Measurements from ENCODE around the gene CFAP91.

Gene CFAP91

DNA sequence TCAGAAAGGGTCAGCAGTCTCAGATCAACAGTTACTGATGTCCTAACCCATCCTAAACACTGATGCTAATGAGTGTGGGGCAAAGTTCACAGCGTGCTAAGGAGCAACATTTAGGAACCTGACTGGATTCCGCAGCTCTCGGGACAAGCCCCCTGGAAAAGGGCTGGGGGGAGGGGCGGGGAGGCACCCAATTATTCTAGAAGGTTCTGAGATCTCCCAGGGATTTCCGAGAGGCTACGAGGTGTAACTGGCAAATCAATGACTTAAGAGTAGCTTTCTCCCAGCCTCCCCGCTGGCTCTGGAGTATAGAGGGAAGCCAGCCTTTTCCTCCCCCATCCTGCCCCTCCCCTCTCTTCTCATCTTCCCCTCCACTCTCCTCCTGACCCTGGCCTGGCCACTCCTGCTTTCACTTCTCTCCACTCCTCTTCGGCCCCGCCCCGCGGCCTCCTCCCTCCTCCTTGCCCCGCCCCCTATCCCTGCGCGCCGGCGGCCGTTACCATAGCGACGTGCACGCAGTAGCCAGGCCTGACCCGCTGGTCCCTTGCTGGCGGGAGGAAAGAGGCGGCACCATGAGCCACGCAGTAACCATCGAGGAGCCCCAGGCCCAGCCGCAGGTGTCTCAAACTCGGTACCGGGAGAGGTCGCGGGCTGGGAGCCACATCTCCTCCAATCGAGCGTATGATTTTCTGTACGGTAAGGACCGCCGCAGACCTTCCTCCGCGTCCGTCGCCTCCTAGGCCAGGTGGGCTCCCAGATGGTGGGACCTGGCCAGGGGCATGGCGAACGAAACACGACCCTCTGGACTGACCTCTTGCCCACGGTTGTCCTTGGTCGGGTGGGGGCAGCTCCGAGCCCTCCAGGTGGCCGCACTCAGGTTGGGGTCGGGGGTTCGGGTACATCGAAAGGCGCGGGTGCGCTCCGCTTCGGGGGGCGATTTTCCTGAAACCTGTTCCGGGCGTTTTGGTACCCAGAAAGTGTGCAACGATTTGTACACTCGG, at the start of gene CFAP91:
CFAP91 (plus strand) TSS at position 493 of the 998 bp plus-strand sequence; CDS start at position 570, 77 bp downstream.
- peak; percentile 49 to 67 (median 63) for DNase-seq (ENCODE audit: low read depth in 2 of 3, low spot score in 2 of 3)

GRCh38 chr3:119653876-119654275, 48.9 kb upstream of the CFAP91 start:
- no peak for DNase-seq (ENCODE audit: low read depth in 2 of 3, low spot score in 2 of 3)

DNA sequence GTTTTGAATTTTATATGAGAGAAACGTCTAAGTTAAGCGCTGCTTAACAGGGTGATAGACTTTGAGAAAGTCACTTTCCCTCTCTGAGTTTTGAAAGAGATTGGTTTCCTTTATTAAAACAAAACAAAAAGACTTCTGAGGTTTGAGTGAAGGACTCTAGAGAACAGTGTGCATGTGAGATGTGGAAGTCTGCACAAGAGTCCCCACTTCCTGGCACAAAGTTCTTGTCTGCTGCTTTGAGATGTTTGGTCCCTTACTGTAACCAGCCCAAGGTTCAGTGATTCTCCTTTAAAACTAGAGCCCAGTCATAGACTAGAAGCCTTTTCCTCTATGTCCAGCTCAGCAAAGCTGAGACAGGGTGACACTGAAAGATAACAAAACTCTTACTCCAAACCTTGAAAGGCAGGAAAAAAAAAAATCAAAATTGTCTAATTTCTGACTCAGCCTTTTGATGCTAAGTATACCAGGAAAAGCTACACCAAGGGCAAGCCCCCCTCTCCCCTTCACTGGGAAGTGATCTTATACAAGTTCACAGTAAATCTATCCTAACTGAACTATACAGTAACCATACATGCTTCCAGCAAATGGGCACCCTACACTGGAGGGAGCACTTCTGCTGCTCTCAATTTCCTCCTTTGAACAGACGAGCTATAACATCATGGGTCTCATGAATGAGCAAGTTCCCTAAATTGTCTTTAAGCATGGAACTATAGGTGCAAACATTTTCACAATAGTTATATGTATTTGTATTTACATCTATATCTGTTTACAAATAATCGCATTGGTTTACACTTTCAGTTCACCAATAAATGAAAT, 44.7 kb upstream of the CFAP91 start:
- DNase-seq (ENCODE audit: low read depth in 2 of 3, low spot score in 2 of 3) = no peak

DNA sequence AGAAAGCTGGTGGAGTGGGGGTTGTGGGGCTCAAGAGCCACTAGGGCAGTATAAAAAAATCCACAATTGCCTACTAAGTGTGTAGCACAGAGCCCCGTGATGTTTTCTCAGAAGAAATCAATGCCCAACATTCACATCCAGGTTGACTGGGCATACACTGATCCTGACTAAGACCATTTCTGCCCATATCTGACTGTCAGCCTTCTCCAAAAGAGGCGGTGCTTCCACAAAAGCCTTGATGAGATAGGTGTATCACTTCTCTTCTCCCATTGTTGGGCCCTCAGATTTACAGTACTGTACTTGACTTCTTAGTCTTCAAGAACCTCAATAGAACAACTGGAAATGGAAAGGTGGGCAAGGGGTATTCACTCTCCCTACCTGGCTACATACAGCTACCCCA, 43.8 kb upstream of the CFAP91 start:
- no peak for DNase-seq (ENCODE audit: low read depth in 2 of 3, low spot score in 2 of 3)

- DNase-seq (ENCODE audit: low read depth in 2 of 3, low spot score in 2 of 3) = no peak
Measured at GRCh38 chr3:119659606-119660291, 43.1 kb upstream of the CFAP91 start.

DNA sequence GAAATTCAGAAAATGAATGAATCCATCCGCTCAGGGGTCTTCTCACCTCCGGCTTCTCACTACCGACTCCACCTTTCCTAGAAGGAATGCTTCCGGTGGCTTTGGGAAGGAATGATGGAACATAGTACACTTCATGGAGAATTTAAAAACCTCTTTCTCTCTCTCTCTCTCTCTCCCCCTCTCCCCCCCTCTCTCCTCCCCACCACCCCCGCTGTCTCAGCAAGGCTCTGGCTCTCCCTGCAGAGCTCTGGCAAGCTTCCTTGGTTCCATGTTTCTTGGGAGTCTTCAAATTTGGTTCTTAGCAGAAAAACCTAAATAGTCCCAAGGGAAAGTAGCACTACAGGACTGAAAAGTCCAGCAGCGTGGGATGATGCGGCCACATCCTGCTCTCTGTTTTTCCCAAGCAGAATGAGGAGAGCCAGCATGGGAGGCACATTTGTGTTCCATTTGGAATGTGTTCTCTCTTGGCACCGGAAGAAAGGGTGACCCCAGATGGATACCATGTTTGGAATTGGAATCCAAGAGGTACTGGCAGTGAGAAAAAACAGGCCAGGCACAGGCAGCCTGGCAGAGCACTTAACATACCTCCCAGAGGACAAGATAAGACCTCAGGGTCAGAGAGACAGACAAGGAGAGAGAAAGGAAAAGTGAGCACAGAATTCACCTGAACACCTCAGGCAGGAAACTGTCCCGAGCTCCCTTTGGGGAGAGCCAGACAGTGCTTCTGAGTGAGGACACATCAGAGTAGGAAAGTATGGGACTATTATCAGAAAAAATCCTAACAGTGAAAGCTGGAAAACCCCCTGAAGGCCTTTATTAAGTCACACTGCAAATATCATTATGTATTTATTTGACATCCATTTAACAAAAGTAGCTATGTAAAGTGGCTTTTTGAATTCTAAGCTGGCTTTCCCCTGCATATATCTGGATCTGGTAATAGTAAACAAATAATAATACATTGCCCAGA, 42.1 kb upstream of the CFAP91 start, which contains the start of gene POPDC2:
POPDC2 (minus strand) TSS at position 116 of the 967 bp plus-strand sequence. CDS start 166 bp downstream, outside the sequence.
- DNase-seq (ENCODE audit: low read depth in 2 of 3, low spot score in 2 of 3) = no peak

- DNase-seq (ENCODE audit: low read depth in 2 of 3, low spot score in 2 of 3) = no peak
Measured at GRCh38 chr3:119662604-119663373, 40.0 kb upstream of the CFAP91 start.

- DNase-seq (ENCODE audit: low read depth in 2 of 3, low spot score in 2 of 3) = no peak
Measured at GRCh38 chr3:119663885-119664284, 38.9 kb upstream of the CFAP91 start.

DNA sequence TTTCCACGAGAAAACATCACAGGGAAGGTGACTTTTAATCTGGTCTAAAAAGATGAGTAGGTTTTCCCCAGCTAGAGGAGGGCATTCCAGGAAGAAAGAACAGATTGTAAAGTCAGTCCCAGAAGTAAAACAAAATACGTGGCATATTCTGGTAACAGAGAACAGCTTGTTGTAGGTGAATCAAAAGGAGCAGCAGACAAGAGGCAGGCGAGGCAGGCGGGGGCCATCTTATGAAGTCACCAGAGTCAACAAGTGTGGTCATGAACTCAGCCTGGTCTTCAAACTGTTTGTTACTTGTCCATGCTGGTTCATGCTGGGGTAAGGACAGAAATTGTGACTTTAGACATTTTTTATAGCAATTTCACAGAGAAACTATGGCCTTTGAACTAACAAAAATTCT, 38.5 kb upstream of the CFAP91 start:
- no peak for DNase-seq (ENCODE audit: low read depth in 2 of 3, low spot score in 2 of 3)

DNA sequence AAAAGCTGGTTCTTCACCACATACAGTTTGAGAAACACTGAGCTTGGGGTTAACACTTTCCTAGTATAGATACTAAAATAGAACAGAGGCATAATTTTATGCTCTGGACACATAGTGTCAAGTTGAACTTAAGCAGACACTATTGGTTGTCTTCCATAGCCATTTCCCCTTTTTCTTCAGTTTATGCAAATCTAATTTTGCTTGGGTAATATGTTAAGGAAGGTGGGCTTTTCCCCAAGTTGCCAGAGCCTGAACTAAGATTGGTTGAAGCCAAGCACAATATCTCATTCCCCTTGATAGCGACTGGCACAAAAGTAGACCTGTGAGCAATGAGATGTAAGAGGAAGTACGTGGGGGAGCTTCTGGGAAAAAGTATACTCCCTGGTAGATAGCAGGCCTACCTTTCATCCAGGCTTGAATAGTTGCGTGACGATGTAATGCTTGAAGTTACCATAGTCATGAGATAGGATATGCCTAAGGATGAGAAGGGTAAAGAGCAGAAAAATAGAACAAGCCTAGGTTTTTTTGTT, 37.9 kb upstream of the CFAP91 start:
- no peak for DNase-seq (ENCODE audit: low read depth in 2 of 3, low spot score in 2 of 3)

DNA sequence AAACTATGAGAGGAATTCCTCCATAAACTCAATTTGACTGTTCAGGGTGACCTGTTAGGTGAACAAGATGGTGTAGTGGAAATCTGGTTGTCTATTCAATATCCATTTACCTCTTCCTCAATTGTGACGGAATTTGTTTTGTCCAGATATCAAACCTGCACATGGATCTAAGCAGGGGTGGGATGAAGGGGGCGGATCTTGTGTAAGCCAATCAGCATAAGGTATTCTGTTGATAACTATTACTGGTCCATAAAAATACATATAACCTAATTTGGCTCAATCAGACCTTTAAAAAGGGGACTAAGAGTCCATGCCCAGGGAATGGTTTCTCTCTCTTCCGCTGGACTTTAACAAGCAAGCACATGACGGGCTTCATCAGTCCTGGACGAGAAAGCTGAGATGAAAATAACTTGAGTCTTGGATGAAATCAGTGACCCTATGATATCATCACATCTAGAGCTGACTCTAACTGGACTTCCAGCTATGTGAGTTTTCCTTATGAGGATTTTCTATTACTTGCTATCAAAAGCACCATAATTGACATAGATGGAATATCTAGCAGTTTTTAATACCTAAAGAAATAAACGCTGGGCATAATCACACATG, 36.8 kb upstream of the CFAP91 start:
- DNase-seq (ENCODE audit: low read depth in 2 of 3, low spot score in 2 of 3) = no peak

GRCh38 chr3:119669906-119670570, 32.8 kb upstream of the CFAP91 start:
- no peak for DNase-seq (ENCODE audit: low read depth in 2 of 3, low spot score in 2 of 3)

DNA sequence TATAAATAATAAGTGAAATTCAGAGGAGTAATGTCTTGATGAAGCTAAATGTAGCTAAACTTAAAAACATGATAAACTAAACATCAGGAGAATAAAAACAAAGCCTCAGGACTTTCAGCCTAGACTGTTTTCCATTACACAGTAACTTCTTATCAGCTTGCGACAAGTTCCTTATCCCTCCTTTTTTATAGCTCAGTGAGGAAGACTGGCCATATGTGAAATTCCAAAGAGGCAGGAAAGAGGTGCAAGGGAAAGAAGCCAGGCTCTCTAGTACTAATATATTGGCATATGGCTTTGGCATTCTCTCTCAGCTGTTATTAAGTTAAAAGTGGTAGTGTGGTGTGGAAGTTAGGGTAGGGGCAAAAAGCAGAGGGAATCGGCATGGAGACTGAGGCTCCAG, 30.0 kb upstream of the CFAP91 start:
- DNase-seq (ENCODE audit: low read depth in 2 of 3, low spot score in 2 of 3) = no peak

DNA sequence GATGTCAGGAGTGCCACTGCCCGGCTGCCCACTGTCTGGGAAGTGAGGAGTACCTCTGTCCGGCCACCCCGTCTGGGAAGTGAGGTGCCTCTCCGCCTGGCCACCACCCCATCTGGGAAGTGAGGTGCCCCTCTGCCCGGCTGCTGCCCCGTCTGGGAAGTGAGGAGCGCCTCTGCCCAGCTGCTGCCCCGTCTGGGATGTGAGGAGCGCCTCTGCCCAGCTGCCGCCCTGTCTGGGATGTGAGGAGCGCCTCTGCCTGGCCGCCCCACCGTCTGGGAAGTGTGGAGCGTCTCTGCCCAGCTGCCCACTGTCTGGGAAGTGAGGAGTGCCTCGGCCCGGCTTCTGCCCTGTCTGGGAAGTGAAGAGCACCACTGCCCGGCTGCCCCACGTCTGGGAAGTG, 28.9 kb upstream of the CFAP91 start:
- DNase-seq (ENCODE audit: low read depth in 2 of 3, low spot score in 2 of 3) = no peak

- DNase-seq (ENCODE audit: low read depth in 2 of 3, low spot score in 2 of 3) = no peak
Measured at GRCh38 chr3:119675188-119675874, 27.5 kb upstream of the CFAP91 start.

DNA sequence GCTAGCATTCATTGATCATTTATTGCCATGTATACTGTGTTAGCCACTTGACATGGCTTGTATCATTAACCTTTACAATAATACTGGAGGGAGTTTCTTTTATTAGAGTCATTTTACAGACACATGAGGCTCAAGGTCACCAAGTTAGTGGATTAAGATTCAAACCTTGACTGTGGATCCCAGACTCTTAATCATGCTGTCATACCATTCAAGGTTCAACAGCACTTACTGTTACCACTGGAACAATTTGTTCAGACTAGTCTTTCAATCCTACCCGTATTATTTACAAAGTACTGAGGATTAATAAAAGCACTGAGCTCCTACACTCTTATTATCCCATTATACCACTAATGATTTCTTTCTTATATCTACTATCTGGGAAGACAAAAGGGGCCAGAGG, 26.8 kb upstream of the CFAP91 start:
- DNase-seq (ENCODE audit: low read depth in 2 of 3, low spot score in 2 of 3) = no peak

All from activated CD8-positive, alpha-beta memory T cell treated with anti-CD3 and anti-CD28 coated beads for 48 hours (primary cell).